ENCODE measurements around the gene CRCP. TPM values are rescaled to one million over a fixed set of nuclear protein-coding genes. Genes with fewer than 3 reads are reported as not detected.
A peak's percentile ranks its signal among the peaks of the same experiment; 100 is the strongest.
"Not testable (repeated sequence)": the region's sequence is repeated elsewhere in the genome, so short reads cannot be mapped to it uniquely, and the experiment has no call there.

CRCP gene
- total RNA-seq, 1 donor from 2014 or later = 21.3 TPM

DNA sequence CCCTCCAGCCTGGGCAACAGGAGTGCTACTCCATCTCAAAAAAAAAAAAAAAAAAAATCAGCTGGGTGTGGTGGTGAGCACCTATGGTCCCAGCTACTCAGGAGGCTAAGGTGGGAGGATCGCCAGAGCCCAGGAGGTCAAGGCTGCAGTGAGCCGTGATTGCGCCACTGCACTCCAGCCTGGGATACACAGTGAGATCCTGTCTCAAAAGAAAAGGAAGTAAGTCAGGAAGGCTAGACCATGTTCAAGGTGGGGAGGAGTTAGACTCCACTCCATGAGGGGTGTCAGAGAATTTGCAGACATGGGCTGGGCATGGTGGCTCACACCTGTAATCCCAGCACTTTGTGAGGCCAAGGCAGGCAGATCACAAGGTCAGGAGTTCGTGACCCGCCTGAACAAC lies 6.2 kb upstream of the CRCP start:
- not testable (repeated sequence) for ATAC-seq

DNA sequence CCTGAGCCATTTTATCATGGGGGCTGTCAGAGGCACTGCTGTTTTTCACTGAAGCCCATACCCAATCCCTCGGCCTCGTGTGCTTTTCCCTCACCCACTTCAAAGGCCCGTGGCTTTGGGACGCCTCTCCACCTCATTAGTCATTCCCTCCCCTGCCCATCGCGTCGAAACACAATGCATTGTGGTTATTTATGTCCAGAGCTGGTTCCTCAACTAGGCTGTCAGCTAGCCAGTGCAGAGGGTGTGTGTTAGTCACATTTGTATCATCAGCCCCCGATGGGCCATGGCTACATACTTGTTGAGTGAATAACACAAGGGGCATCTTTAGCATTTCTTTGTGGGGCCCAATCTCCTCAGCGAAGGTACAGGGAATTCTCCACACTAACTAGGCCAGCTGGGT lies 3.8 kb upstream of the CRCP start:
- peak; percentile 51 for ATAC-seq

DNA sequence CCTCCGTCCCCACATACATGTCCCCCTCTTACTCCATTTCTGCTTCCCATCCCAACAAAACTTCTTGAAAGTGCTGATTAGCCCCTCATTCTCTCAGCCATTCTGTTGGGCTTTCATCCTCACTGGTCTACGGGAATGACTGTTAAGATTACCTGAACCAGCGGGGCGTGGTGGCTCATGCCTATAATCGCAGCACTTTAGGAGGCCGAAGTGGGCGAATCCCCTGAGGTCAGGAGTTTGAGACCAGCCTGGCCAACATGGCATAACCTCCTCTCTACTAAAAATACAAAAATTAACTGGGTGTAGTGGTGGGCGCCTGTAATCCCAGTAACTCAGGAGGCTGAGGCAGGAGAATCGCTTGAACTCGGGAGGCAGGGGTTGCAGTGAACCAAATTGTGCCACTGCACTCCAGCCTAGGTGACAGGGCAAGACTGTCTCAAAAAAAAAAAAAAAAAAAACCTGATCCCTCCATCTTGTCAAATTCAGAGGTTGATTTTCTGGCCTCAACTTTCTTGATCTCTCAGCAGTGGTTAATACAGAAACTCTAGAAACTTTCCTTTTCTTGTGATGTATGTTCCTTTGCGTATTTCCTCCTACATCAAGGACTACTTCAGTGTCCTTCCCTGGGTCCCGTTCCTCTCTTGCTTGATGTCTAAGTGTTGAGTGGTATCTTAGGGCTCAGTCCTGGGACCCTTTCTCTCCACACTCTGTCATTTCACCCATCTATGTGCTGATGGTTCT lies 2.2 kb downstream of the CRCP start:
- not testable (repeated sequence) for ATAC-seq

DNA sequence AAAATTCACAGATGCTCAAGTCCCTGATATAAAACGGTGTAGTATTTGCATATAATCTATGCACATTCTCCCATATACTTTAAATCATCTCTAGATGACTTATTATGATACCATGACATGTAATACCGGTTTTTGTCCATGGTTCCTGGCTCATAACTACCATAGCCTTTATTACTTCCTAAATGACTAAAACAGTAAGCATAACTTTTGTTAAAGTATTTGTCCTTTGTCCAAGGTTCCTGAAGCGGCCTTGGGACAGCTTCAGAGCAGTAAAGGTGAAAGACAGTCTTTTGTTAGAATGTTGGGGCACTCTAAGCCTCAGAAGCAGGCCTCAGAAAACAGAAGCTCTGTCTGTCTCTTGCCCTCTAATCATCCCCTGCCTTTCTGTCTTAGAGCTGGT lies 4.0 kb downstream of the CRCP start:
- ATAC-seq = peak; percentile 29

DNA sequence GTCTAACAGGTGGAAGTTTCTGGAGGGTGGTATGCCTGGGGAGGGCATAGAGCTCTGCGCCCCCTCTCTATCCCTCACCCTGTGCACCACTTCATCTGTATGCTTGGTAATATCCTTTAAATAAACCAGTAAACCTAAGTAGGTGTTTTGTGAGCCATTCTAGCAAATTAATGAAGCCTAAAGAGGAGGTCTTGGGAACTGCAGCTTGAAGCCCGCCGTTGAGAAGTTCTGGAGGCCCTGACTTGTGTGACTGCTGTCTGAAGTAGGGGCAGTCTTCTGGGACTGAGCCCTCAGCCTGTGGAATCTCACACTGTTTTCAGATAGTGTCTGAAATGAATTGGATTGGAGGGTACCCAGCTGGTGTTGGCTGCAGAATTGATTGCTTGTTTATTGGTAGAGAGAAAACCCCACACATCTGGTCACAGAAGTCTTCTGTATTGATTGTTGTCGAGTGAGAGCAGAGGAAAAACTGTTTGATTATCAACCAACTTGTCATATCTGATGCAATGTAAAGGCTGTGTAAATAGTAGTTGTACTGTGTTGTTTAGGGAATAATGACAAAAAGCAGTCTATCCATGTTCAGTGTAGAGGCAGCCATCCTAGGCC lies 4.7 kb downstream of the CRCP start:
- ATAC-seq = no peak

DNA sequence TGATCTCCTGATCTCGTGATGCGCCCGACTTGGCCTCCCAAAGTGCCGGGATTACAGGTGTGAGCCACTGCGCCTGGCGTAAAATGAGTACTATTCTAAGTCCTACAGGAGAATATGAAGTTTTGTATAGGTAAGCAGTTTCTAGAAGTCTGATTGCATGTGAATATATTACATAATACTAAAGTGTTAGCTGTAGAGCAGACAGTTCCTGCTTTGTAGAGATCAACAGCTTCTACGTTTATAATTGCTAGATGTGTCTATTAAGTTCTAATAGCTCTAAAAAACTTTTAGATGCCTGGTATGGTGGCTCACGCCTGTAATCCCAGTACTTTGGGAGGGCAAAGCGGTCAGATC lies 8.5 kb downstream of the CRCP start:
- no peak for ATAC-seq

DNA sequence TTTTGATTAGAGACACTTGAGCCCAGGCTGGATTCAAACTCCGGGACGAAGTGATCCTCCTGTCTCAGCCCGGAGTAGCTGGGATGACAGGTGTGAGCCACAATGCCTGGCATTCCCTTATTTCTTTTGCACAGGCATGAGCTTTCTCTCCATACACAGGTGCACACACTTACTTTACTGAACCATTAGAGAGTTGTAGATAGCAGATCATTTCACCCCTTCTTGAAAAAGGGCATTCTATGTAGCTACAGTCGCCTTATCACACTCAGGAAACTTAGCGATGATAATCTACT lies 9.9 kb downstream of the CRCP start:
- ATAC-seq = not testable (repeated sequence)

DNA sequence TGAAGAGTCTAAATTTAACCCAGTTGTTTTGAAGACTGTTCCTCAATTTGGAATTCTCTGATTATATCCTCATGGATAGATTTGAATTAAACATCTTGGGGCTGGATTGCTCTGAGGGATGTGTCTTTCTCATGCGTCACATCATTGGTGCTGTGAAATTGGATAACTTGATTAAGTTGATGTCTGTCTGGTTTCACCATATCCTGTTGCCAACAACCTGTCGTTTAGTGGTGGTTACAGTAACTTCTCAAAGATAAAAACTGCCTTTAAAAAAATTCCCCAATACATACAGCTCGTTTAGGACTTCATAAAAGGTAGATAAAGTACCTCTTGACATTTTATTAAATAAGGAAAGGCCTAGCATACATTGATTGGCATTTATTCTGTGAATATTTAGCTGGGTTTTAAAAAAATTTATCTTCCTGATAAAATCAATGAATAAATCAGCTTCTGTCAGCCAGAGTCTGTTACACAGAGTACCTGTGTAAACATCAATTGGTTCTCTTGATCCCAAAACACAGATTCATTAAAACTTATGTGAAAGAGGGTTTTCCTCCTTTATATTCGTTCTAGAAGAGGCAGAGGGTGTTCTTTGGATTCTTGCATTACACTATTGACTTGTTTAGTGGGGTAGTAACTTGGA lies 10.5 kb downstream of the CRCP start:
- no peak for ATAC-seq

DNA sequence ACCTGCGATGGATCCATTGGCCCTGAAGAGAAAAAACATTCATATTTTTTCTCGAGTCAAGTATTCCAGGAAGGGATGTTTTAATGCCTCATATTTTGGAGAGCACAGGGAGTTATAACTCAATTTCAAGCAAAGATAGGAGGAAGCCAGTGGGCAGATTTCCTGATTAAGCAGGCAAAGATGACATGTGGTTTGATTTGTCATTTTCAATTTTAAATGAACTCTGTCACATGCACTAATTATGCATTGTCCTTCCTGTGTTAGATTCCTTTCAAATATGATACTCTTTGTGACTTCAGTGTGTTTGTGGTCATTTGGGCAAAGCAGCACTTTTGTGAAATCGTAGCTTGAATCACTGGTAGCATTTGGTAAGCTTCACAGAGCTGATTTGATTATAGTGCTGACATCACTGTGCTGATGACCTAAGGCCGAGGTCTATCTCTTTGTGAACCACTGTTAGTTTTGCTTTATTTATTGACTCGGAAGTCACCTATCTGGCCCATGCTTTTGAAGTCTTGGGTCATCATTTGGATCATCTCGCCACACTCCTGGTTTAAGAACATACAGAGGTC lies 11.2 kb downstream of the CRCP start:
- not testable (repeated sequence) for ATAC-seq

DNA sequence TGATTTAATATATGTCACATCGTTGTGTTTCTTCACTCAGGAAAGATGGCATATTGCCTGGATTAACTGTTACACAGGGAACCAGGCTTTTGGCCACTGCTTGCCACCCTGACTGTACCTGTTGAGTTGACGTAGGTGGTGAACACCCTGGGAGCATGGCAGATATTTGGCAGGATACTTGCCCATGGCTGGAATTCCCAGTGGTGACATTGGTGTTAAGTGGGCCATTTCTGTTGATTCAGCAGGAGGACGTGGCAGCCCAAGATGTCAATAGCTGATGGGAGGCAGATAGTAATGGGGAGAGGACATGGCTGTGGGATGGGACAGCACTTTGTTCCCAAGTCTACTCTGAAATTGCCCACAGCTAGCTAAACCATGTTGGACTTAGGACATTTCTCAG lies 12.5 kb downstream of the CRCP start:
- ATAC-seq = not testable (repeated sequence)

DNA sequence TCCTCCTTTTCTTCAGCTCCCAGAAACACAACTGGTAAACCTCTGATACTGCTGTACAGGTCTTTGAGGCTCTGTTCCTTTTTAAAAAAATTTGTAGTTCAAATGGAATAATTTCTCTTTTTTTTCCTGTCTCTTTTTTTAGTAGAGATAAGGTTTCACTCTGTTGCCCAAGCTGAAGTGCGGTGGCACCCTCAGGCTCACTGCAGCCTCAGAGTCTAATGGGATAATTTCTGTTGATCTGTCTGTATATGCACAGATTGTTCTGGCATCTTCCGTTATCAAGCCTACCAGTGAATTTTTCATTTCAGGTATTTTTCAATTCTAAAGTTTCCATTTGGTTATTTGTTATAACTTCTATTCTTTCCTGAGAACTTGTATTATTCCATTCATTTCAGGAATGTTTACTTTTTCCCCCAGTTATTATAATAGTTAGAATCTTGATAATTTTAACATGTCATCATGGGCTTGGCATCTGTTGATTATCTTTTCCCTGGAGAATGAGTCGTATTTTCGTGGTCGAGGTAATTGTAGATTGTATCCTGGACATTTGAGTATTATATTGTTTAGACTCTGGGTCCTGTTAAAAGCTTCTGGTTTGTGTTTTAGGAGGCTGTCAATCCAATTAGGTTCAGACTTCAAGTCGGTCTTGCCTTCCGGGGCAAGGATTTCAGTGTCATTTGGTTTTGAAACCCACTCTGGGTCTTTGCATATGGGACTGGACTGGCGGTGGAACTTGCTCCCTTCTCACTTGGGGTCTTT lies 24.5 kb downstream of the CRCP start:
- ATAC-seq = no peak

DNA sequence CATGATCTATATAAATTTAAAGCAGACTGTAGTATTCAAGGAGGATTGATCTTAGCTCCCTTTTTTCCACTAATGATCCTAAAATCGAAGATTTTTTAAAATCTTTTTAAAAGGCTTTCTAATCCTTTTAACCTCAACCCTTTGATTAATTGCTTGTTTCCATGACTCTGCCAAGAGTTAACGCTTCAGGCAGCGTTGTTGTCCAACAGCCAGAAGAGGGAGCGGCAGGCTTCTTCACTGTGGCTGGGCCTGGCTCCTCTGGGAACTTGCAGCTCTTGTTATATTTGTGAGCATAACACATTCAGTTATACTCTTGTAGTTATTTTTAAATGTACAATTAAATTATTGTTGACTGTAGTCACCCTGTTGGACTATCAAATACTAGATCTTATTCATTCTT lies 26.3 kb downstream of the CRCP start:
- peak; percentile 90 for ATAC-seq

DNA sequence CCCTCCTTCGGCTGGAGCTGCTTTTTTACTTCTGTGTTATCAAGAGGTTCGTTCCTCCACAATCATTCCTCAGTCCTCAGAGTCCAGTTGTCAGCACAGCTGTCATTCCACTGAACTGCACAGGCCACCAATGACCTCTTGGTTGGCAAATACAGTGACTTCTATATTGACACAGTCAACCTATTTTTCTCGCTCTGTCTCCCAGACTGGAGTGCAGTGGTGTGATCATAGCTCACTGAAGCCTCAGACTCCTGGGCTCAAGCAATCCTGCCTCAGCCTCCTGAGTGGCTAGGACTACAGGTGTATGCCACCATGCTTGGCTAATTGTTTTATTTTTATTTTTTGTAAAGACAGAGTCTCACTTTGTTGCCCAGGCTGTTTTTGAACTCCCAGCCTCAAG lies 27.7 kb downstream of the CRCP start:
- ATAC-seq = no peak

DNA sequence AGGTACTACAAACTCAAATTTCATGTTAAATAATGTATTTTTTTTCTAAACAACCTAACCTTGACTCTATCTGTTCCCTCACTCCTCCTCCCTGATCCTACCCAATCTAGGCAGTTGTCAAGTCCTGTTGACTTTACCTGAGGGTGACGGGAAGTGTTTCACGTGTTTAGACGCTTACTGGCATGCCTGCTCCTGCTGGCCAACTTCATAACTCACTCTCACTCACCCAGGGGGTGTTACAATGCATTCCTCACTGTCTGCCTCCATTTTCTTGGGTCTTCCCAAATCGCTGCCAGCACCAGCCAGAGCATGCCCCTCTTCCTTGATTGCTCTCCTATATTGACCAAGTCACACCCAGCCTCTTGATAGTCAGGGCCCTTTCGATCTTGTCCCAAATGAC lies 28.3 kb downstream of the CRCP start:
- ATAC-seq = peak; percentile 75

DNA sequence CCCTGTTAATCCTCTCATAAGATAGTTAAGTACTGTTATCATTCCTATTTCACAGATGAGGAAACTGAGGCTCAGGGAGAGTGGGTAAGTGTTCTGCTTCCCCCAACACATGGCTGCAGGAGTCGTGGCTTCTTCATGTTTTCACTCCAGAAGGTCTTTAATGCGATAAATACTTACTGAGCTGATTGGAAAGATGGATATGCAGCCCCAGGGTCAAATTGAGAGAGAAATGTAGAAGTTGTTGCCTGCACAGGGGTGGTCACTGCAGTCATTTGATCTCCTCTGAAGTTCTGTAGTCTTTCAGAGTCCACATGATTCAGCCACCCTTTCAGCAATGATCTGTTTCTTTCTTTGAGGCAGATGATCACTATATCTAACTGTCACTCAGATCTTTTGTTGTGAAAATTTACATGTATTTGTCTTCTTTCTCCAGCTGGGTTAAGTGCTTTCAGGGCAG lies 29.3 kb downstream of the CRCP start:
- no peak for ATAC-seq

DNA sequence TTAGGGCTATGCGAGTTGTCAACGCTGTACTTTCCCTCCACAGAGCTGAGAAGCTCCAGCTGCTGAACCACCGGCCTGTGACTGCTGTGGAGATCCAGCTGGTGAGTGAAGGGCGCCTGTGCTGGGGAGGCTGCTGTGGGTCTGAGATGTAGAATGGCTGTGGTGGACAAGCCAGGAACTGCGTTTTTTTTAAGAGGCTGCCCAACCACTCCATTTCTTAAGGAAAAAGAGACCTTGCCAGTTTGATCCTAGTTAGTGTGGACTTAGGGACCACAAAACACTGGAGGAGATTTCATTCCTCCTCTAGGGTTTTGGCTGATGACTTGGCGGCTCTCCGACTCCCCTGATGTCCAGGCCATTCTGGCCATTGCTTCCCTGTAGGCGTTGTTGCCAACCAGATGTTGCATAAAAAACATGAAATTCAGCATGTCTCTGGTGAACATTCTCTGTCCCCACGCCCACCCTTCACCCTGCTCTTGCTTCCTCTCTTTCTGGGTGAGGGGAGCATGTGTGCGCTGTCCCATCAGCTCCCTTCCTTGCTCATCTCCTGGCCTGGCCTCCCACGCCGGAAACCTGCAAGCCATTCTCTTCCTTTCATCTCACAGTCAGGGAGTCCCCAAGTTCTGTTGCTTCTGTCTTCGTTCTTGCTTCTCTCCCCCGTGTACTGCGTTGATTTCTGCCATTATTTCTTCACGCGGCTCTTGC lies 30.9 kb downstream of the CRCP start:
- no peak for ATAC-seq

DNA sequence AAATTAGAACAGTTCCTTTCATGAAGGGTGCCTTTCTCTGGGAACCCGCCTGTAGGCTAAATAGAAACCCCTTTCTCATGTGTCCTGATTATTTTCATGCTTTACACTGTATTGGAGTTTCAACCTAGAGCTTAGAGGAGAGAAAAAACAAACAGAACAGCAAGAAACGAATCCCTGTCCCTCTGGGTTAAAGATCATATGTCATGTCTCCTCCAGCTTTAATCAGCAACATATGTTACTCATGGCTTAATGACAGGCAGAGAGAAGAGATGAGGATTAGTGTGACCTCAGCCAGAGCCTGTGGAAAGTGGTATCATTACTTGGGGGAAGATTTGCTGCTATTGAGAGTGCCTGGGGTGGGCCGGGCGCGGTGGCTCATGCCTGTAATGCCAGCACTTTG lies 32.1 kb downstream of the CRCP start:
- ATAC-seq = no peak

DNA sequence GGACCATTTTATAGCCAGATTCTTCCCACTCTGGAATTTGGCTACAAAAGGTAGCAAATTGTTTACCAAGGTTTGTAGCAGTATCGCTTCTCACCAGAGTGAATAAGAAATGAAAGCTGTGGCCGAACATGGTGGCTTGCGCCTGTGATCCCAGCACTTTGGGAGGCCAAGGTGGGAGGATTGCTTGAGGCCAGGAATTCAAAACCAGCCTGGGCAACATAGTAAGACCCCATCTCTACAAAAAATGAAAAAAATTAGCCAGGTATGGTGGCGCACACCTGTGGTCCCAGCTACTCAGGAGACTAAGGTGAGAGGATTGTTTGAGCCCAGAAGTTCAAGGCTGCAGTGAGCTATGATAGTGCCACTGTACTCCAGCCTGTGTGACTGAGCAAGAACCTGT lies 33.0 kb downstream of the CRCP start:
- ATAC-seq = not testable (repeated sequence)

DNA sequence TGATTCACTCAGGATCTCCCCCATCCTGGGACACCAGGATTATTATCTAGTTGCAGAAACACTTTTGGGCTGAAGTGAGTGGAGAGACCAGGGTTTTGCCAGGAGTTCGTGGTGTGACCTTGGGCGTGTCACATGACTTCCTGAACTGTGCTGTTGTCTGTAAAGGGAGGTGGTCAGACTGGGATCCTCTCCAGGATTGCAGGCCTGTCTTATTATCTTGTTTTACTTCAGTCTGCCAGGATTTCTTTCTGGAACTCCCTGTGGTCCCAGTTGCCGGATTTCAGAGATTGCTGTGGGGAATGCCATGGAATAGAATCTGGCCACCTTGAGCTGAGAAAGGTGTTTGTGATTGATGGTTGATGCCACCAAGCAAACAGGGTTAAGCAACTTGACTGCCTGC lies 35.8 kb downstream of the CRCP start:
- ATAC-seq = no peak

DNA sequence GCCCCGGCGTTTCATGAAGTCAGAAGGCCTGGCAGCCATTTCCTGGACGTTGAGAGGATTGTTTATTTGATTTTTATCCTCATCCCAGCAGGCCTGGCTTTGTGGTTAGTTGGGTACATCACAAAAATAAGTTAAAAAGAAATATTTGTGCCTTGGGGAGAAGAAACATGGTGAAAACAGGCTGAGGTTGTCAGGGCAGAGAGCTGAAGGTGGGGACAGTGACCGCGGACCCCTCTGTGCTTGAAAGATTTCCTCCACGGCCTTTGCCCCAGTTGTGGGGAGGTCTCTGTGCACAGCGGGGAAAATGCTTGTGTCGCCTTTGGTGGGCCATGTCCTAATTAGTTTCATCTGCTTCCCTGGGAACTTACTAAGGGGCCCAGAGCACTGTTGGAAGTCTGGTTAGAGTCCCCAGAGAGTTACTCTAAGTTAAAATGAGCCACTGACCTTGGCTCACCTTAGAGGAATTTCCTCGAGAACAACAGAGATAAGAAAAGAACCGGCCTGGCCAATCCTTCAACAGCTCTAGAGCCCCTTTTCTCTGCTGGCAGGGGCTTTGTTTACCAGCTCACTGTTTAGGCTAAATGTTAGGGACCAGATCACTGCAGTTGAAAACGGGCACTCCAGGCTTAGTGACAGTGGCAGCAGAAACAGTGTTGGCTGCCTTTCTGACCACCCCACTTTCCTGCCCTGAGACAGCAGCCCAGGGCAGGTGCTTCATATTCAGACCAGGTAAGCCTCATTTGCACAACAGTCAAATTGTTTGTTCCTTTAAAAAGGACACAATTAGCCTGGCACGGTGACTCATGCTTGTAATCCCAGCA lies 37.9 kb downstream of the CRCP start:
- ATAC-seq = no peak

DNA sequence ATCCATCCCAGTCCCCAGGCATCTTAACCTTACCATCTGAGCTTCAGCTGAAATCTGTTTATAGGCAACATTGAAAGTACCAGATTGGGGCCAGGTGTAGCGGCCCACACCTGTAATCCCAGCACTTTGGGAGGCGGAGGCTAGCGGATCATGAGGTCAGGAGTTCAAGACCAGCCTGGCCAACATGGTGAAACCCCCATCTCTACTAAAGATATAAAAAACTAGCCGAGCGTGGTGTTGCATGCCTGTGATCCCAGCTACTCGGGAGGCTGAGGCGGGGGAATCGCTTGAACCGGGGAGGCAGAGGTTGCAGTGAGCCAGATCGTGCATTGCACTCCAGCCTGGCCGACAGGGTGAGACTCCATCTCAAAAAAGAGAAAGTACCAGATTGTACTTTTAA lies 39.0 kb downstream of the CRCP start:
- no peak for ATAC-seq

DNA sequence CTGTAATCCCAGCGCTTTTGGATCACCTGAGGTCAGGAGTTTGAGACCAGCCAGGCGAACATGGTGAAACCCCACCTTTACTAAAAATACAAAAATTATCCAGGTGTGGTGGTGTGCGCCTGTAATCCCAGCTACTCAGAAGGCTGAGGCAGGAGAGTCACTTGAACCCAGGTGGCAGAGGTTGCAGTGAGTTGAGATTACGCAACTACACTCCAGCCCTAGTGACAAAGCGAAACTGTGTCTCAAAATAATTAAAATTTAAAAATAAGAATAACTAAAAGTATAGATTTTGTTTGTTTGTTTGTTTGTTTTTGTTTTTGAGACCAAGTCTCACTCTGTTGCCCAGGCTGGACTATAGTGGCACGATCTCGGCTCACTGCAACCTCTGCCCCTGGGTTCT lies 41.4 kb downstream of the CRCP start:
- not testable (repeated sequence) for ATAC-seq

Measured in esophagus mucosa (tissue), 1 donor.